Fibroblast of skin of left quadriceps (primary cell): ENCODE results near the gene TNNT3.

ENCODE experiments used
- DNase-seq, 2 experiments: peaks; one replicate each; pipeline ENCODE4 v3.0.0-alpha.2; 2013; ENCODE audit warnings: low read depth in 2 of 2

TNNT3 gene

DNA sequence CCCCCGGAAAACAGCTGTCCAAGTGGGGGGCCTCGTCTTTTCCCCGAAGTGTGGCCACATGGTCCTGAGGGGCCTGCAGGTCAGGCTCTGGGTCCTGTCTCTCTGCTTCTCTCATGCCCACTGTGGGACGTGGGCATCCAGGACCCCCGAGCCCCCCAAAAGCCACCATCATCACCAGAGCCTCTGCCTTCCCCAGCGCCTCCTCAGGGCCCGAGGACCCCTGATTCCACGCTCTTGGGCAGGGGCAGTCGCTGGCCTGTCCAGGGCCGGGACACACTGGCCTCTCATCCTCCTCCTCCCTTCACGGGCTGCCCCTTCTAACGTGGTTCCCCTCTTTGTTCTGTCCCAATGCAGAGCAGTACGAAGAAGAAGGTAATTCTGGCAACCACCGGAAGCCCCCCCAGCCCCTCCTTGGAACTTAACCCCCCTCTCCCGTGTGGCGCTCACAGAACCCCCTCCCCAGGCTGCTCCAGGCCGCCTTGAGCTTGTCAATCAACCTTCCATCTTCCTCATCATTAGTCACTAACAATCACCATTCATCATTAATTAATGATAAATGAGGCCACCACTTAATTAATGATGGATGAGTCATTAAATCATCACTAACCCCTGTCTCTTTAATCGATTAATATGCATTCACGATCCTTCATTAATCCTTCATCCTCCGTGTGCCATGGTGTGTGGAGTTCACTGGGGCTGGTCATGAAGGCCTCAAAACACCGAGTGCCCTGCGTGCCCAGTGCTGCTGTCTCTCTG lies 3.9 kb downstream of the TNNT3 start:
- no peak for DNase-seq

GRCh38 chr11:1924181-1924580 lies 4.7 kb downstream of the TNNT3 start:
- DNase-seq: no peak

GRCh38 chr11:1924646-1925372 lies 5.3 kb downstream of the TNNT3 start:
- no peak for DNase-seq

- DNase-seq: no peak
Observed at GRCh38 chr11:1925373-1926155, 6.1 kb downstream of the TNNT3 start.

- no peak for DNase-seq
Observed at GRCh38 chr11:1926156-1927025, 6.9 kb downstream of the TNNT3 start.

- DNase-seq: no peak
Observed at GRCh38 chr11:1927026-1927847, 7.7 kb downstream of the TNNT3 start.

DNA sequence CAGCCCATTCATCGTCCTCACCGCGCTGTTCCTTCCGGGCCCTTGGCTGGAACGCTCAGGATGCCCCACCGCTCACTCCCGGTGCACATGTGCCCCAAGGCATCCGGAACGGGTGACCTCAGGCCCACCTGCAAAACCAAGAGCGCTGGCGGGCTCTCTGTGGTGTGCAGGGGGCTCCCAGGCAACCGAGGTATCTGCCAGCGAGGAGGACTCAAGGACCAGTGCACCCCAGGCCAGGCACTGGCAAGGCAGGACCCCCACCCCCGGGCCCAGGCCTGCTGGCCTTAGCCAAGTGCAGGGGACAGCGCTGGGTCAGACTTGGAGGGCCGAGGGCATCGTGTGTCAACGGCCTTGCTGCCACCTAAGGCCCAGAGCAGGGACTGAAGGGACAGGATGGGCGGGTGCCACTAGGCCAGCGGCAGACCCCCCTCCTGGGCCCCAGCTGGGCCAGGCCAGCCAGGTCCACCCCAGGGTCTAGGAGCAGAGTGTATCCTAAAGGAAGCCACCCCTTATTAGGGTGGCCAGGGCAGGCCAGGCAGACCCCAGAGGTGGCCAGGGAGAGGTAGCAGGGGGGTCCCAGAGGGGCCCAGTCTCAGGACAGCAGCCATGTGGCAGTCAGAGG lies 8.5 kb downstream of the TNNT3 start:
- DNase-seq: no peak

GRCh38 chr11:1928470-1928890 lies 9.0 kb downstream of the TNNT3 start:
- DNase-seq: no peak

DNA sequence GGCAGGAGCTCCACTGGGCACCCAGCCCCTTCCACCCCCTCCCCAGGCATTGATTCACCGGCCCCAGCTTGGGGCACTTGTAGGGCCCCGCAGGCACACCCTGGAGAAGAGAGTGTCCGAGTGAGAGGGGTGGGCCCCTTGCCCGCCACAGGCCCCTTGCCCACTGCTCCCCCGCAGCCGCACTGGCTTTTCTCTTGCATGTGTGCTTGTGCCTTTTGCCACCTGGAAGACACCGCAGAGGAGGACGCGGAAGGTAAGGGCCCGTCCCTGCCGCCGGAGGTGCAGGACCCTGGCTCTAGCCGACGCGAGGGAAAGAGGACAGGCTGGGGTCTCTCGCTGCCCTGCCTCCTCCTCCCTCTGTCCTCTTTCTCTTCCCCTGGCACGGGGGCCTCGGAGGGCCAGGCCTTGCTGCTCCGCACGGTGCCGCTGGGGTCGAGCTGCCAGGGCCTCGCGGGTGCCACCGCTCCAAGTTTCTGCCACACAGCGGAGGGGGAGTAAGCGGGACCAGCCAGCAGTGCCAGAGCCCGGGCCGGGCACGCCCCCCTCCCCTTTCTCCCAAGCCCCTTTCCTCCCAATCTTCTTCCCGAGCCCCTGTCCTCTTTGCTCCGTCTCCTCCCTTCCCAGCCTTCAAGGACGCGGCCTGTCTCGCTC lies 9.5 kb downstream of the TNNT3 start:
- no peak for DNase-seq

DNA sequence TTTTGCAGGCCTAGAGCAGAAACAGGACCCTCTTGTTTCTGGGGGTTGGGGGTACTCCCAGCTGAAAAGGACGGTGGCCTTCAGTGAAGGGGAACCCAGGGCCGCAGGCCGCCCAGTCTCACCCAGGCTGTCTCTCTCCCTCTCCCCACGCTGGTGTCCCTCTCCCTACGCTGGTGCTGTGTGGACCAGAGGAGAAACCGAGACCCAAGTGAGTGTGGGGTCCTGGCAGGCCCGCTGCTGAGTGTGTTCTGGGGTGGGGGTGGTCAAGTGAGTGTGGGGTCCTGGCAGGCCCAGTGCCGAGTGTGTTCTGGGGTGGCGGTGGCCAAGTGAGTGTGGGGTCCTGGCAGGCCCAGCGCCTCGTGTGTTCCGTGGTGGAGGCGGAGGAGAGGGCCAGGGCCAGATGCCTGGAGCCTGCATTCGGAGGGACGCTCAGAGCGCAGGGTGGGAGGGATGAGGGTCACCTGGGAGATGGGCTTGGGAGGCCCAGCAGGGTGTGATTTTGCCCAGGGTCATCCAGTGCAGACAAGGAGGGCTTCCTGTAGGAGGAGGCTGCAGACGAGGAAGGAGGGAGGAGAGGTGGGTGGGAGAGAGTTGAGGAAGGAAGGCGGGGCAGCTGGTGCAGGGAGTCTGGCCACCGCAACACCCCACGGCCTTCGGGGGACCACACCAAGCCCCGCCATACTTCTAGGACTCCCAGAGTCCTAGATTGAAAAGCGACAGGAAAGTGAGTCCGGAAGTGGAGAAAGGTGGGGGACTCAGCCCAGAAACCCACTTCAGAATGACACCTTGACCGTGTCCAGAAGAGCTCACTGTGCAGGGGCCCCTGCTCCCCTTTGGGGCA lies 10.3 kb downstream of the TNNT3 start:
- DNase-seq: no peak

GRCh38 chr11:1930462-1930830 lies 10.9 kb downstream of the TNNT3 start:
- DNase-seq: no peak

- DNase-seq: peak; percentile 36 to 42
Observed at GRCh38 chr11:1931341-1932104, 12.0 kb downstream of the TNNT3 start.

DNA sequence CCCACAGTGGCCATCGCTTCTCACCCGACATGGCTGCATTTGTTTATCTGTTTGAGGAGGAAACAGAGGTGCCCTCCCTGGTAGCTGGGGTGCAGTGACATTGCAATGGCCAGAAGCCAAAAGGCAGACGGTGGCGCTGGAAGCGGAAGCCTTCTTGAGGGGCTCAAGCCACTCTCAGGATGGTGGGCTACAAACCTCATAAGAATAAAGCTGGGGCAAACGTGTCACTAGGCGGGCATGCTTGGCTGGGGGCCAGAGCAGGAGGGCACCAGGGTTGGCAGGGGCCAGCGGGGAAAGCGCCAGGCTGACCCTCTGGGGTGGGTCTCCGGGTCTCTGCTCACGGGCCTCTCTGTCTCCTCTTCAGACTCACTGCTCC lies 12.6 kb downstream of the TNNT3 start:
- no peak for DNase-seq

- no peak for DNase-seq
Observed at GRCh38 chr11:1932681-1933080, 13.2 kb downstream of the TNNT3 start.

- DNase-seq: no peak
Observed at GRCh38 chr11:1933416-1934334, 14.2 kb downstream of the TNNT3 start.

GRCh38 chr11:1934335-1935155 lies 15.0 kb downstream of the TNNT3 start:
- no peak for DNase-seq
